Endothelial cell (in vitro differentiated cells): Measurements from ENCODE around the gene MCEE. TPM values are rescaled to one million over a fixed set of nuclear protein-coding genes. Genes with fewer than 3 reads are reported as not detected.

Experiments used
- DNase-seq: peaks from one replicate; pipeline ENCODE4 v3.0.0; 2021; ENCODE audit warnings: low spot score
- H3K27ac Mint-ChIP-seq: one replicate; pipeline ENCODE4 v1.8.0; 2021; ENCODE audit warnings: mixed read lengths, inconsistent platforms; ENCODE audit not compliant: unreplicated experiment
- H3K27me3 Mint-ChIP-seq: one replicate; pipeline ENCODE4 v1.8.0; 2021; ENCODE audit warnings: mild to moderate bottlenecking, moderate library complexity, mixed read lengths, inconsistent platforms; ENCODE audit not compliant: unreplicated experiment
- H3K36me3 Mint-ChIP-seq: one replicate; pipeline ENCODE4 v1.8.0; 2021; ENCODE audit warnings: mild to moderate bottlenecking, low read depth, mixed read lengths, inconsistent platforms; ENCODE audit not compliant: unreplicated experiment
- H3K4me1 Mint-ChIP-seq: one replicate; pipeline ENCODE4 v1.8.0; 2021; ENCODE audit warnings: mild to moderate bottlenecking, mixed read lengths, inconsistent platforms; ENCODE audit not compliant: unreplicated experiment
- H3K4me3 Mint-ChIP-seq: one replicate; pipeline ENCODE4 v1.8.0; 2021; ENCODE audit warnings: mild to moderate bottlenecking, mixed read lengths, inconsistent platforms; ENCODE audit not compliant: unreplicated experiment
- H3K9me3 Mint-ChIP-seq: one replicate; pipeline ENCODE4 v1.8.0; 2021; ENCODE audit warnings: mixed read lengths, inconsistent platforms; ENCODE audit not compliant: unreplicated experiment
- CTCF ChIP-seq: fragments of 200-600 bp; sonication (generic); IDR thresholded peaks from one replicate; pipeline ENCODE4 v1.5.0; 2021; ENCODE audit warnings: antibody characterized with exemption; ENCODE audit not compliant: unreplicated experiment
- total RNA-seq: library from RNA; stranded (reverse); fragmentation: NEBNext Ultra II Directional; extraction: Animal tissue kit (Norgen Biotek cat#: 25700); gene quantifications from one replicate; pipeline ENCODE4 v1.2.1, GENCODE V29; 2021; ENCODE audit not compliant: unreplicated experiment

The MCEE gene
- total RNA-seq, 1 donor from 2014 or later = 4.6 TPM

- H3K36me3 Mint-ChIP-seq = peaks cover 43% of the 10 kb centered on the region
- H3K9me3 Mint-ChIP-seq = no peaks in the 10 kb centered on the region
- H3K4me3 Mint-ChIP-seq = peak overlapping the region; percentile 98
- TF ChIP-seq CTCF = peak; percentile 16
- DNase-seq = no peak
- peaks cover 16% of the 10 kb centered on the region for H3K27me3 Mint-ChIP-seq
- H3K4me1 Mint-ChIP-seq = peaks cover 33% of the 10 kb centered on the region
- H3K27ac Mint-ChIP-seq = no peak overlapping the region
Observed at GRCh38 chr2:71070294-71071093, 59.5 kb downstream of the MCEE start.

- Mint-ChIP-seq H3K4me3 (peak overlapping the region; percentile 98), H3K9me3 (no peaks in the 10 kb centered on the region), H3K4me1 (peaks cover 33% of the 10 kb centered on the region), H3K36me3 (peaks cover 39% of the 10 kb centered on the region), H3K27me3 (peaks cover 18% of the 10 kb centered on the region), H3K27ac (no peak overlapping the region)
- TF ChIP-seq CTCF = no peak
- no peak for DNase-seq
Observed at GRCh38 chr2:71069376-71069775, 60.7 kb downstream of the MCEE start.

- peak within 1 kb of the TSS; percentile 98 for H3K4me3 Mint-ChIP-seq
- H3K9me3 Mint-ChIP-seq = no peaks in the 10 kb centered on the region
- peaks cover 15% of the 10 kb centered on the region for H3K27me3 Mint-ChIP-seq
- peak; percentile 94 for DNase-seq
- TF ChIP-seq CTCF = no peak
- H3K36me3 Mint-ChIP-seq = peaks cover 29% of the 10 kb centered on the region
- peaks cover 30% of the 10 kb centered on the region for H3K4me1 Mint-ChIP-seq
- H3K27ac Mint-ChIP-seq = peak within 1 kb of the TSS; percentile 94
Observed at GRCh38 chr2:71068218-71069035, 61.6 kb downstream of the MCEE start, which contains the start of gene NAGK. TSS of gene NAGK (plus strand) at chr2:71068648. CDS start at chr2:71068684, 36 bp downstream.

- DNase-seq = peak; percentile 13
- Mint-ChIP-seq H3K27me3 (peaks cover 13% of the 10 kb centered on the region), H3K4me3 (peak overlapping the region; percentile 98), H3K9me3 (no peaks in the 10 kb centered on the region), H3K36me3 (peaks cover 28% of the 10 kb centered on the region), H3K4me1 (peaks cover 30% of the 10 kb centered on the region), H3K27ac (peak overlapping the region; percentile 94)
- no peak for TF ChIP-seq CTCF
Observed at GRCh38 chr2:71067567-71068217, 62.3 kb downstream of the MCEE start.
